Lung (tissue), 12 donors: Measurements from ENCODE around the gene SSTR3. TPM values are rescaled to one million over a fixed set of nuclear protein-coding genes. Genes with fewer than 3 reads are reported as not detected.
A peak's percentile ranks its signal among the peaks of the same experiment; 100 is the strongest.

Experiments used
- ATAC-seq: fragments of 200-7000 bp; cut with Tn5 transposase; one replicate; pipeline ENCODE4 v1.9.1; 2020; ENCODE audit warnings: moderate number of reproducible peaks; ENCODE audit not compliant: insufficient read depth, low FRiP score
- DNase-seq, 3 donors: peaks; one replicate each; pipeline ENCODE4 v3.0.0-alpha.2; 2013 to 2017
- H3K27ac ChIP-seq, 2 donors: one replicate each; pipeline ENCODE4 v1.5.1; 2013; ENCODE audit warnings: mild to moderate bottlenecking in 2 of 2, moderate library complexity in 2 of 2, control low read depth in 1 of 2, inconsistent platforms in 1 of 2, low read depth in 1 of 2, low read length in 1 of 2
- H3K27me3 ChIP-seq, 3 donors: one replicate each; pipeline ENCODE4 v1.5.1; 2013; ENCODE audit warnings: low read length in 2 of 3; ENCODE audit not compliant: control insufficient read depth in 3 of 3, insufficient read depth in 3 of 3
- H3K36me3 ChIP-seq, 4 donors: one replicate each; pipeline ENCODE4 v1.5.1; 2013; ENCODE audit warnings: low read length in 4 of 4, mild to moderate bottlenecking in 1 of 4, moderate library complexity in 1 of 4; ENCODE audit not compliant: control insufficient read depth in 4 of 4, insufficient read depth in 4 of 4
- H3K4me1 ChIP-seq, 5 donors: one replicate each; pipeline ENCODE4 v1.5.1; 2013; ENCODE audit warnings: low read length in 5 of 5, mild to moderate bottlenecking in 2 of 5, moderate library complexity in 1 of 5; ENCODE audit not compliant: control insufficient read depth in 5 of 5, insufficient read depth in 5 of 5
- H3K4me3 ChIP-seq: one replicate; pipeline ENCODE4 v1.5.1; 2013; ENCODE audit warnings: mild to moderate bottlenecking, control low read depth, moderate library complexity
- H3K9ac ChIP-seq, 2 donors: one replicate each; pipeline ENCODE4 v1.5.1; 2013; ENCODE audit warnings: low read length in 2 of 2, control low read depth in 1 of 2; ENCODE audit not compliant: insufficient read depth in 1 of 2
- H3K9me3 ChIP-seq, 4 donors: one replicate each; pipeline ENCODE4 v1.5.1; 2013; ENCODE audit warnings: low read length in 3 of 4, mild to moderate bottlenecking in 1 of 4, moderate library complexity in 1 of 4; ENCODE audit not compliant: control insufficient read depth in 4 of 4, insufficient read depth in 3 of 4
- CTCF ChIP-seq: IDR thresholded peaks from 2 replicates; pipeline ENCODE4 v1.5.1; 2012; ENCODE audit warnings: mild to moderate bottlenecking; ENCODE audit errors: control extremely low read depth, extremely low read depth
- WGBS, 2 donors: extraction: QIAGEN DNeasy Blood & Tissue Kit; methylation state at CpG; one replicate each; pipeline ENCODE4 v1.1.7; 2013; 5-methylcytosine and 5-hydroxymethylcytosine counted together
- polyA plus RNA-seq, 2 donors: library from polyadenylated mRNA; stranded (reverse); fragments of 200-250 nt; gene quantifications; one replicate each; pipeline ENCODE4 v1.2.1, GENCODE V29; 2013
- total RNA-seq, 2 donors: library from RNA; depleted of rRNA in 1 of 2; stranded (reverse); fragments of >200 nt in 1 of 2; gene quantifications; one replicate each; pipeline ENCODE4 v1.2.1, GENCODE V29; 2014 to 2021
- donor health status: control.
- donor health status: control.
- donor health status: Bipolar disorder and iron deficiency.
- donor health status: healthy.
- donor health status: DM: yes; HTN: yes; CAD: no.

The SSTR3 gene
- total and polyA plus RNA-seq, 4 donors: 0.04 to 0.87 (median 0.10) TPM

- Histone ChIP-seq H3K36me3 (no peaks in the 10 kb centered on the region), H3K9ac (no peak overlapping the region), H3K27ac (peak overlapping the region in 1 of 2 donors; percentile 48), H3K27me3 (peaks cover 0 to 3% (median 2%) of the 10 kb centered on the region in 3 donors), H3K4me1 (peaks cover 0 to 42% (median 19%) of the 10 kb centered on the region in 5 donors), H3K4me3 (no peak overlapping the region), H3K9me3 (no peaks in the 10 kb centered on the region)
- ATAC-seq (no peak), DNase-seq (no peak)
- no peak for TF ChIP-seq CTCF
- WGBS, 2 donors: 61 to 73% methylated on average over 5 of the region's 5 CpGs
Measured at GRCh38 chr22:37177221-37177620, 35.1 kb downstream of the SSTR3 start.

- no peaks in the 10 kb centered on the region for H3K9me3 ChIP-seq
- 7 to 10% methylated on average over 23 of the region's 23 CpGs for WGBS, 2 donors
- H3K4me3 ChIP-seq: no peak overlapping the region
- TF ChIP-seq CTCF: no peak
- peaks cover 0 to 42% (median 19%) of the 10 kb centered on the region in 5 donors for H3K4me1 ChIP-seq
- H3K36me3 ChIP-seq: no peaks in the 10 kb centered on the region
- ATAC-seq: no peak
- peaks cover 0 to 3% (median 2%) of the 10 kb centered on the region in 3 donors for H3K27me3 ChIP-seq
- H3K27ac ChIP-seq: peak overlapping the region in 1 of 2 donors; percentile 48
- peak; percentile 87 to 93 (median 92) for DNase-seq
- H3K9ac ChIP-seq: no peak overlapping the region
Measured at GRCh38 chr22:37176464-37177061, 35.7 kb downstream of the SSTR3 start.

GRCh38 chr22:37175414-37176281 is 36.6 kb downstream of the SSTR3 start:
- H3K27ac ChIP-seq: peak overlapping the region in 1 of 2 donors; percentile 48

More at GRCh38 chr22:37175414-37176281, 36.6 kb downstream of the SSTR3 start:
- Histone ChIP-seq H3K9me3 (no peaks in the 10 kb centered on the region), H3K36me3 (no peaks in the 10 kb centered on the region), H3K4me1 (peaks cover 0 to 42% (median 19%) of the 10 kb centered on the region in 5 donors), H3K4me3 (no peak overlapping the region), H3K27me3 (peaks cover 0 to 5% (median 2%) of the 10 kb centered on the region in 3 donors), H3K9ac (no peak overlapping the region)
- DNase-seq (peak in 1 of 3 donors; percentile 23), ATAC-seq (no peak)
- TF ChIP-seq CTCF: no peak
- 59 to 65% methylated on average over 18 of the region's 18 CpGs for WGBS, 2 donors
